Stomach smooth muscle (tissue), 2 donors: ENCODE data around the gene GARRE1.

Experiments
- H3K27ac ChIP-seq: one replicate; pipeline ENCODE4 v1.7.0; 2013; ENCODE audit warnings: mild to moderate bottlenecking, low read length, inconsistent platforms
- H3K27me3 ChIP-seq, 2 donors: one replicate each; pipeline ENCODE4 v1.7.0; 2013; ENCODE audit warnings: low read length in 2 of 2; ENCODE audit not compliant: insufficient read depth in 2 of 2, control insufficient read depth in 1 of 2
- H3K36me3 ChIP-seq, 2 donors: one replicate each; pipeline ENCODE4 v1.7.0; 2013; ENCODE audit warnings: low read length in 2 of 2; ENCODE audit not compliant: control insufficient read depth in 2 of 2, insufficient read depth in 2 of 2
- H3K4me1 ChIP-seq: one replicate; pipeline ENCODE4 v1.7.0; 2013; ENCODE audit warnings: low read length; ENCODE audit not compliant: control insufficient read depth, insufficient read depth
- H3K4me3 ChIP-seq, 2 donors: one replicate each; pipeline ENCODE4 v1.7.0; 2013; ENCODE audit warnings: low read length in 2 of 2
- H3K9ac ChIP-seq, 2 donors: one replicate each; pipeline ENCODE4 v1.7.0; 2013; ENCODE audit warnings: low read length in 2 of 2, mild to moderate bottlenecking in 1 of 2
- H3K9me3 ChIP-seq, 2 donors: one replicate each; pipeline ENCODE4 v1.7.0; 2013; ENCODE audit warnings: low read length in 2 of 2; ENCODE audit not compliant: control insufficient read depth in 2 of 2
- donor health status: healthy.
- donor health status: Pancreatic carcinoma.

GARRE1 gene

GRCh38 chr19:34218818-34219164 lies 35.6 kb upstream of the GARRE1 start:
- H3K9me3 ChIP-seq: no peaks in the 10 kb centered on the region
- H3K36me3 ChIP-seq: peaks cover 30 to 37% of the 10 kb centered on the region in 2 donors
- no peak overlapping the region for H3K27ac ChIP-seq

GRCh38 chr19:34220472-34221063 lies 33.8 kb upstream of the GARRE1 start:
- Histone ChIP-seq H3K27ac (no peak overlapping the region), H3K4me3 (no peak overlapping the region), H3K9me3 (no peaks in the 10 kb centered on the region), H3K36me3 (peaks cover 45% of the 10 kb centered on the region in 2 donors), H3K9ac (no peak overlapping the region), H3K4me1 (no peaks in the 10 kb centered on the region), H3K27me3 (no peaks in the 10 kb centered on the region)

More at GRCh38 chr19:34218818-34219164, 35.6 kb upstream of the GARRE1 start:
- Histone ChIP-seq H3K27me3 (no peaks in the 10 kb centered on the region), H3K4me3 (no peak overlapping the region), H3K9ac (no peak overlapping the region), H3K4me1 (no peaks in the 10 kb centered on the region)

GRCh38 chr19:34222386-34222785 lies 32.0 kb upstream of the GARRE1 start:
- Histone ChIP-seq H3K4me1 (no peaks in the 10 kb centered on the region), H3K27ac (no peak overlapping the region), H3K27me3 (no peaks in the 10 kb centered on the region), H3K4me3 (no peak overlapping the region), H3K36me3 (peaks cover 50 to 51% of the 10 kb centered on the region in 2 donors), H3K9me3 (no peaks in the 10 kb centered on the region), H3K9ac (no peak overlapping the region)

- Histone ChIP-seq H3K9ac (no peak overlapping the region), H3K9me3 (no peaks in the 10 kb centered on the region)
Measured at GRCh38 chr19:34224996-34225658, 29.2 kb upstream of the GARRE1 start.

GRCh38 chr19:34225659-34226015 lies 28.7 kb upstream of the GARRE1 start:
- no peaks in the 10 kb centered on the region for H3K27me3 ChIP-seq
- H3K36me3 ChIP-seq: peaks cover 53 to 64% of the 10 kb centered on the region in 2 donors
- H3K4me3 ChIP-seq: no peak overlapping the region
- no peak overlapping the region for H3K27ac ChIP-seq
- H3K9ac ChIP-seq: no peak overlapping the region
- no peaks in the 10 kb centered on the region for H3K9me3 ChIP-seq
- H3K4me1 ChIP-seq: no peaks in the 10 kb centered on the region

More at GRCh38 chr19:34224996-34225658, 29.2 kb upstream of the GARRE1 start:
- Histone ChIP-seq H3K4me3 (no peak overlapping the region), H3K36me3 (peaks cover 53 to 65% of the 10 kb centered on the region in 2 donors), H3K27ac (no peak overlapping the region), H3K4me1 (no peaks in the 10 kb centered on the region), H3K27me3 (no peaks in the 10 kb centered on the region)

- no peak overlapping the region for H3K9ac ChIP-seq
- no peak overlapping the region for H3K27ac ChIP-seq
- H3K4me1 ChIP-seq: no peaks in the 10 kb centered on the region
- no peaks in the 10 kb centered on the region for H3K27me3 ChIP-seq
- no peak overlapping the region for H3K4me3 ChIP-seq
- peaks cover 51 to 61% of the 10 kb centered on the region in 2 donors for H3K36me3 ChIP-seq
- no peaks in the 10 kb centered on the region for H3K9me3 ChIP-seq
Measured at GRCh38 chr19:34226036-34226435, 28.3 kb upstream of the GARRE1 start.

- peaks cover 39 to 41% of the 10 kb centered on the region in 2 donors for H3K36me3 ChIP-seq
- no peak overlapping the region for H3K27ac ChIP-seq
- no peaks in the 10 kb centered on the region for H3K27me3 ChIP-seq
- H3K4me3 ChIP-seq: no peak overlapping the region
- no peak overlapping the region for H3K9ac ChIP-seq
- peaks cover 9% of the 10 kb centered on the region for H3K4me1 ChIP-seq
- H3K9me3 ChIP-seq: no peaks in the 10 kb centered on the region
Measured at GRCh38 chr19:34228347-34228746, 26.0 kb upstream of the GARRE1 start.

GRCh38 chr19:34228762-34229161 lies 25.6 kb upstream of the GARRE1 start:
- no peaks in the 10 kb centered on the region for H3K9me3 ChIP-seq
- H3K9ac ChIP-seq: no peak overlapping the region
- H3K4me3 ChIP-seq: no peak overlapping the region
- no peak overlapping the region for H3K27ac ChIP-seq
- peaks cover 35 to 38% of the 10 kb centered on the region in 2 donors for H3K36me3 ChIP-seq
- H3K4me1 ChIP-seq: peaks cover 10% of the 10 kb centered on the region
- no peaks in the 10 kb centered on the region for H3K27me3 ChIP-seq

- H3K4me3 ChIP-seq: no peak overlapping the region
- no peak overlapping the region for H3K27ac ChIP-seq
- no peak overlapping the region for H3K9ac ChIP-seq
- no peaks in the 10 kb centered on the region for H3K27me3 ChIP-seq
- peaks cover 10% of the 10 kb centered on the region for H3K4me1 ChIP-seq
- no peaks in the 10 kb centered on the region for H3K9me3 ChIP-seq
- H3K36me3 ChIP-seq: peaks cover 29 to 31% of the 10 kb centered on the region in 2 donors
Measured at GRCh38 chr19:34229721-34230120, 24.6 kb upstream of the GARRE1 start.

GRCh38 chr19:34230820-34231219 lies 23.5 kb upstream of the GARRE1 start:
- peaks cover 20 to 23% of the 10 kb centered on the region in 2 donors for H3K36me3 ChIP-seq
- H3K4me3 ChIP-seq: no peak overlapping the region
- H3K4me1 ChIP-seq: peaks cover 10% of the 10 kb centered on the region
- H3K9me3 ChIP-seq: no peaks in the 10 kb centered on the region
- H3K27me3 ChIP-seq: no peaks in the 10 kb centered on the region
- H3K27ac ChIP-seq: no peak overlapping the region
- H3K9ac ChIP-seq: no peak overlapping the region

- Histone ChIP-seq H3K9me3 (no peaks in the 10 kb centered on the region), H3K36me3 (peaks cover 19 to 20% of the 10 kb centered on the region in 2 donors), H3K27ac (no peak overlapping the region)
Measured at GRCh38 chr19:34231439-34231838, 22.9 kb upstream of the GARRE1 start.

More at GRCh38 chr19:34231439-34231838, 22.9 kb upstream of the GARRE1 start:
- Histone ChIP-seq H3K4me3 (no peak overlapping the region), H3K9ac (no peak overlapping the region), H3K4me1 (peaks cover 12% of the 10 kb centered on the region), H3K27me3 (no peaks in the 10 kb centered on the region)
